KOPT-K1 (cell line): ENCODE results near the gene LPP.

Experiments used
- H3K27ac ChIP-seq: fragments of 200-600 bp; sonication (generic); 2 replicates; pipeline ENCODE4 v1.5.1; 2016; ENCODE audit warnings: antibody characterized with exemption, mild to moderate bottlenecking, low read depth, low read length; ENCODE audit not compliant: poor library complexity, severe bottlenecking
- H3K36me3 ChIP-seq: fragments of 200-600 bp; sonication (generic); 2 replicates; pipeline ENCODE4 v1.5.1; 2017; ENCODE audit warnings: antibody characterized with exemption, mild to moderate bottlenecking, low read length, moderate library complexity; ENCODE audit not compliant: insufficient read depth
- H3K9me3 ChIP-seq: fragments of 200-600 bp; sonication (generic); 2 replicates; pipeline ENCODE4 v1.5.1; 2017; ENCODE audit warnings: antibody characterized with exemption, low read length, mild to moderate bottlenecking; ENCODE audit not compliant: insufficient read depth, poor library complexity, severe bottlenecking

The LPP gene

GRCh38 chr3:188506446-188506845 is 352.5 kb downstream of the LPP start:
- Histone ChIP-seq H3K9me3 (peaks cover 22% of the 10 kb centered on the region), H3K36me3 (no peaks in the 10 kb centered on the region), H3K27ac (no peak overlapping the region)

GRCh38 chr3:188507244-188507720 is 353.3 kb downstream of the LPP start:
- H3K9me3 ChIP-seq = peaks cover 22% of the 10 kb centered on the region
- H3K27ac ChIP-seq = no peak overlapping the region
- H3K36me3 ChIP-seq = no peaks in the 10 kb centered on the region

- no peak overlapping the region for H3K27ac ChIP-seq
- no peaks in the 10 kb centered on the region for H3K36me3 ChIP-seq
Measured at GRCh38 chr3:188508454-188508853, 354.5 kb downstream of the LPP start.

GRCh38 chr3:188509316-188509715 is 355.4 kb downstream of the LPP start:
- no peak overlapping the region for H3K27ac ChIP-seq
- peaks cover 5% of the 10 kb centered on the region for H3K9me3 ChIP-seq
- no peaks in the 10 kb centered on the region for H3K36me3 ChIP-seq

More at GRCh38 chr3:188508454-188508853, 354.5 kb downstream of the LPP start:
- H3K9me3 ChIP-seq = peaks cover 14% of the 10 kb centered on the region

- Histone ChIP-seq H3K36me3 (no peaks in the 10 kb centered on the region), H3K9me3 (no peaks in the 10 kb centered on the region), H3K27ac (no peak overlapping the region)
Measured at GRCh38 chr3:188510366-188510765, 356.4 kb downstream of the LPP start.

GRCh38 chr3:188513662-188514328 is 359.8 kb downstream of the LPP start:
- H3K9me3 ChIP-seq = peaks cover 4% of the 10 kb centered on the region
- no peak overlapping the region for H3K27ac ChIP-seq
- H3K36me3 ChIP-seq = no peaks in the 10 kb centered on the region

GRCh38 chr3:188516515-188516914 is 362.6 kb downstream of the LPP start:
- Histone ChIP-seq H3K9me3 (peaks cover 4% of the 10 kb centered on the region), H3K27ac (no peak overlapping the region), H3K36me3 (no peaks in the 10 kb centered on the region)

- Histone ChIP-seq H3K36me3 (no peaks in the 10 kb centered on the region), H3K9me3 (peaks cover 4% of the 10 kb centered on the region), H3K27ac (no peak overlapping the region)
Measured at GRCh38 chr3:188518416-188518815, 364.5 kb downstream of the LPP start.

GRCh38 chr3:188518835-188519452 is 365.0 kb downstream of the LPP start:
- peaks cover 4% of the 10 kb centered on the region for H3K9me3 ChIP-seq
- H3K27ac ChIP-seq = no peak overlapping the region
- no peaks in the 10 kb centered on the region for H3K36me3 ChIP-seq

- Histone ChIP-seq H3K27ac (no peak overlapping the region), H3K36me3 (no peaks in the 10 kb centered on the region), H3K9me3 (peaks cover 4% of the 10 kb centered on the region)
Measured at GRCh38 chr3:188520466-188520865, 366.5 kb downstream of the LPP start.

- Histone ChIP-seq H3K9me3 (peaks cover 4% of the 10 kb centered on the region), H3K27ac (no peak overlapping the region), H3K36me3 (no peaks in the 10 kb centered on the region)
Measured at GRCh38 chr3:188522115-188522514, 368.2 kb downstream of the LPP start.

- no peaks in the 10 kb centered on the region for H3K9me3 ChIP-seq
- no peak overlapping the region for H3K27ac ChIP-seq
- no peaks in the 10 kb centered on the region for H3K36me3 ChIP-seq
Measured at GRCh38 chr3:188523291-188523690, 369.3 kb downstream of the LPP start.

GRCh38 chr3:188524052-188524451 is 370.1 kb downstream of the LPP start:
- H3K36me3 ChIP-seq = no peaks in the 10 kb centered on the region
- H3K27ac ChIP-seq = no peak overlapping the region
- no peaks in the 10 kb centered on the region for H3K9me3 ChIP-seq

GRCh38 chr3:188526057-188526456 is 372.1 kb downstream of the LPP start:
- no peak overlapping the region for H3K27ac ChIP-seq
- H3K36me3 ChIP-seq = no peaks in the 10 kb centered on the region
- H3K9me3 ChIP-seq = no peaks in the 10 kb centered on the region

- Histone ChIP-seq H3K27ac (no peak overlapping the region), H3K9me3 (no peaks in the 10 kb centered on the region), H3K36me3 (no peaks in the 10 kb centered on the region)
Measured at GRCh38 chr3:188527389-188527788, 373.4 kb downstream of the LPP start.

GRCh38 chr3:188528396-188528795 is 374.4 kb downstream of the LPP start:
- H3K9me3 ChIP-seq = no peaks in the 10 kb centered on the region
- no peaks in the 10 kb centered on the region for H3K36me3 ChIP-seq
- no peak overlapping the region for H3K27ac ChIP-seq
